ACC112 (cell line): ENCODE measurements around the gene CAMTA2.
"Not testable (repeated sequence)": the region's sequence is repeated elsewhere in the genome, so short reads cannot be mapped to it uniquely, and the experiment has no call there.

Experiments
- H2AFZ ChIP-seq: fragments of 200-600 bp; sonication (generic); one replicate; pipeline ENCODE4 v1.6.0; 2017; ENCODE audit warnings: antibody characterized with exemption, low read length; ENCODE audit not compliant: unreplicated experiment
- H3K27ac ChIP-seq: fragments of 200-600 bp; sonication (generic); 2 replicates; pipeline ENCODE4 v1.5.1; 2014; ENCODE audit warnings: low read depth, mild to moderate bottlenecking, antibody characterized with exemption, low read length, moderate library complexity
- H3K27me3 ChIP-seq: fragments of 200-600 bp; sonication (generic); 2 replicates; pipeline ENCODE4 v1.6.1; 2014; ENCODE audit warnings: mild to moderate bottlenecking, antibody characterized with exemption, low read length, moderate library complexity, mixed read lengths; ENCODE audit not compliant: insufficient read depth
- H3K36me3 ChIP-seq: fragments of 200-600 bp; sonication (generic); 2 replicates; pipeline ENCODE4 v1.6.1; 2016; ENCODE audit warnings: mild to moderate bottlenecking, antibody characterized with exemption, low read length, moderate library complexity, mixed read lengths; ENCODE audit not compliant: insufficient read depth
- H3K4me1 ChIP-seq: fragments of 200-600 bp; sonication (generic); one replicate; pipeline ENCODE4 v1.6.1; 2016; ENCODE audit warnings: low read length, mixed read lengths; ENCODE audit not compliant: insufficient read depth, unreplicated experiment, control insufficient read depth
- H3K4me3 ChIP-seq: fragments of 200-600 bp; sonication (generic); 2 replicates; pipeline ENCODE4 v1.5.1; 2014; ENCODE audit warnings: mild to moderate bottlenecking, low read depth, low read length
- H3K79me2 ChIP-seq: fragments of 200-600 bp; sonication (generic); one replicate; pipeline ENCODE4 v1.6.0; 2016; ENCODE audit warnings: low read length; ENCODE audit not compliant: control insufficient read depth, unreplicated experiment, insufficient read depth

Gene CAMTA2

DNA sequence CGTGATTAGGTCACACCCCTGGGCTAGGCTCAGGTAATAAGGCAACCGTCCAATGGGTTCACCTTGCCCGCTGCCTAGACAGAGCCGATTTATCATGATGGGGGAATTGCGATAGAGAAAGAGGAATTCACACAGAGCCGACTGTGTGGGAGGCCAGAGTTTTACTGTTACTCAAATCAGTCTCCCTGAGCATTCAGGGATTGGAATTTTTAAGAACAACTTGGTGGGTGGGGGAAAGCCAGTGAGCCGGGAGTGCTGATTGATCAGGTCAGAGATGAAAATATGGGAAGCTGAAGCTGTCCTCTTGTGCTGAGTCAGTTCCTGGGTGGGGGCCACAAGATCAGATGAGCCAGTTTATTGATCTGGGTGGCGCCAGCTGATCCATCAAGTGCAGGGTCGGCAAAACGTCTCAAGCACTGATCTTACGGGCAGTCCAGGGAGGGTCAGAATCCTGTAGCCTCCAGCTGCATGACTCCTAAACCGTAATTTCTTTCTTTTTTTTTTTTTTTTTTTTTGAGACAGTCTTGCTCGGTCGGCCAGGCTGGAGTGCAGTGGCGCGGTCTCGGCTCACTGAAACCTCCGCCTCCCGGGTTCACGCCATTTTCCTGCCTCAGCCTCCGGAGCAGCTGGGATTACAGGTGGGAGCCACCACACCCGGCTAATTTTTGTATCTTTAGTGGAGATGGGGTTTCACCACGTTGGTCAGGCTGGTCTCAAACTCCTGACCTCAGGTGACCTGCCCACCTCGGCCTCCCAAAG is 60.7 kb downstream of the CAMTA2 start:
- H2AFZ ChIP-seq, H3K27ac ChIP-seq, H3K4me3 ChIP-seq, H3K27me3 ChIP-seq, H3K4me1 ChIP-seq, H3K79me2 ChIP-seq, H3K36me3 ChIP-seq: not testable (repeated sequence)

DNA sequence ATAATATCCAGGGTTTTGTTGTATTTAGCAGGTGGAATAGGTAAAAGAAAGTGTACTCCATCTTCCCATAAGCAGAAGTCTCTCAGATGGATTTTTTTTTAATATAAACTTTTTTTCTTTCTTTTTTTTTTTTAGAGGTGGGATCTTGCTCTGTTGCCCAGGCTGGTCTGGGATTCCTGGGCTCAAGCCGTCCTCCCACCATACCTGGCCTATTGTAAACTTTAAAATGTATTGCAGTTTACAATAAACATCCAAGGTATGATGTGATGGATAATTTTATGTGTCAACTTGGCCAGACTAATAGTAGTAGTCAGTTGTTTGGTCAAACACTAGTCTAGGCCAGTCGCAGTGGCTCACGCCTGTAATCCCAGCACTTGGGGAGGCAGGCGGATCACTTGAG is 66.2 kb downstream of the CAMTA2 start:
- Histone ChIP-seq H3K4me1 (peaks cover 14% of the 10 kb centered on the region), H2AFZ (no peak overlapping the region), H3K36me3 (no peaks in the 10 kb centered on the region), H3K4me3 (no peak overlapping the region), H3K79me2 (no peaks in the 10 kb centered on the region), H3K27ac (no peak overlapping the region), H3K27me3 (no peaks in the 10 kb centered on the region)

DNA sequence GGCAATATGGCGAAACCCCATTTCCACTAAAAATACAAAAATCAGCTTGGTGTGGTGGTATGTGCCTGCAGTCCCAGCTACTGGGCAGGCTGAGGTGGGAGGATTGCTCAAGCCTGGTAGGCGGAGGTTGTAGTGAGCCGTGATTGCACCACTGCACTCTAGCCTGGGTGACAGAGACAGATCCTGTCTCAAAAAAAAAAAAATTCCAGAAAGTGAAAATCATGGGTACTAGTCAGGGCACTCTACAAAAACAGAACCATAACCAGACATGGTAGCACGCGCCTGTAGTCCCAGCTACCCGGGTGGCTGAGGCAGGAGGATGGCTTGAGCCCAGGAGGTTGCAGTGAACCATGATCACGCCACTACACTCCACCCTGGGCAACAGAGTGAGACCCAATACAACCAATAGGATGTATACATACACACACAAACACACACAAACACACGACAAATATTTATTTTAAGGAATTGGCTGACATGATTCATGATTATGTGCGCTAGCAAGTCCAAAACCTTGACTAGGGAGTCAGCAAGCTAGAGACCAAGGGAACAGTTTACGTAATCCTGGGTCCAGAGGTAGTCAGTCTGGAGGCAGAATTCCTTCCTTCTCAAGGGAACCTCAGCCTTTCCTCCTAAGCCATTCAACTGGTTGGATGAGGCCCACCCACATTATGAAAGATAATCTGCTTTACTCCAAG is 67.0 kb downstream of the CAMTA2 start:
- peak overlapping the region; percentile 48 for H3K27ac ChIP-seq
- no peak overlapping the region for H2AFZ ChIP-seq
- no peaks in the 10 kb centered on the region for H3K79me2 ChIP-seq
- H3K4me1 ChIP-seq: peaks cover 14% of the 10 kb centered on the region
- no peaks in the 10 kb centered on the region for H3K27me3 ChIP-seq
- H3K4me3 ChIP-seq: no peak overlapping the region
- no peaks in the 10 kb centered on the region for H3K36me3 ChIP-seq

DNA sequence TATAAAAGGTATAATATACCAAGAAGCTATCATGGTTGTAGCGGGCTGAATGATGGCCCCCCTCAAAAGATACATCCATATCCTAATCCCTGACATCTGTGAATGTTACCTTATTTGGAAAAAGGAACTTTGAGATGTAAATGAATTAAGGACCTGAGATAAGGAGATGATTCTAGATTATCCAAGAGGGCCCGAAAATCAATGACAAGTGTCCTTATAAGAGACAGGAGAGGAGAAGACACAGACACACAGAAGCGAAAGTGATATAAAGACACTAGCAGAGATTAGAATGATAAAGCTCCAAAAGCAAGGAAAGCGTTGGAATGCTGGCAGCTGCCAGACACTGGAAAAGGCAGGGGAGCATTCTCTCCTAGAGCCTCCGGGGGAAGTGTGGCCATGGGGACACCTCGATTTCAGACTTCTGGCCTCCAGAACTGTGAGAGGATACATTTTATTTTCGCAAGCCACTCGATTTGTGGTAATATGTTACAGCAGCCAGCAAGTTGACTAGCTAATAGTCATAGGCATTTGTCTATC is 67.9 kb downstream of the CAMTA2 start:
- Histone ChIP-seq H3K27ac (no peak overlapping the region), H3K36me3 (no peaks in the 10 kb centered on the region), H3K4me1 (peaks cover 14% of the 10 kb centered on the region), H3K4me3 (peak overlapping the region; percentile 22; the same call in 1 of the 2 replicates), H3K27me3 (no peaks in the 10 kb centered on the region), H3K79me2 (no peaks in the 10 kb centered on the region), H2AFZ (no peak overlapping the region)
